ENCODE data around the gene SIAH1.

SIAH1 gene

DNA sequence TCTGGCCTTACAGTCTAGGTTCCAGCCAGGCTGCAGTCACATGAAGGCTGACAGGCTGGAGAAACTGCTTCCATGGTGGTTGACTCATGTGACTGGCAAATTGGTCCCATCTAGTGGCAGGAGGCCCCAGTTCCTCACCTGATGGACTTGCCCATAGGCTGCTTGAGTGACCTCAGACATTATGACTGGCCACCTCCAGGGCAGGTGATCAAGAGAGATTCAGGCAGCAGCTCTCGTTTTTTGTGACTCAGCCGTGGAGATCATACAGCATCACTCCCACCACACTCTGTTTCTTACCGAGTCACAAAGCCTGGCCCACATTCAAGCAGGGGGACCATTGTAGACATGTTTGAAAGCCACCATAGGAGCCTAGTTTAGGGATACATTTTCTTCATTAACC lies 34.5 kb downstream of the SIAH1 start:
- no peak overlapping the region for H3K4me3 ChIP-seq (ENCODE audit: low read length)
- TF ChIP-seq ZNF274 (IDR thresholded peaks at IDR 0.05; ENCODE audit: low read depth, low read length) = no peak

DNA sequence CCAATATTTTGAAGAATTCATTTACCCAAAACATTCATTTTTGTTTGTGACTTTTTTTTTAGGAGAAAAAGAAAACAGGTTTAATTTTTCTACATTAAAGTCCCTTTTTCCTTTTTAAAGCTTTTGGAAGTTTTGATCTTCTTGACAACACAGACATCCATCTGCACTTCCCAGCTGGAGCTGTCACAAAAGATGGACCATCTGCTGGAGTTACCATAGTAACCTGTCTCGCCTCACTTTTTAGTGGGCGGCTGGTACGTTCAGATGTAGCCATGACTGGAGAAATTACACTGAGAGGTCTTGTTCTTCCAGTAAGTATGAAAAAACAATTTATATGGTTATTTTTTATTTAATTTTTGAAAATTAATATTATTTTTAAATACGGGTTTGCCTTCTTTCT lies 37.2 kb downstream of the SIAH1 start:
- no peak for TF ChIP-seq ZNF274 (IDR thresholded peaks at IDR 0.05; ENCODE audit: low read depth, low read length)
- H3K4me3 ChIP-seq (ENCODE audit: low read length) = no peak overlapping the region

DNA sequence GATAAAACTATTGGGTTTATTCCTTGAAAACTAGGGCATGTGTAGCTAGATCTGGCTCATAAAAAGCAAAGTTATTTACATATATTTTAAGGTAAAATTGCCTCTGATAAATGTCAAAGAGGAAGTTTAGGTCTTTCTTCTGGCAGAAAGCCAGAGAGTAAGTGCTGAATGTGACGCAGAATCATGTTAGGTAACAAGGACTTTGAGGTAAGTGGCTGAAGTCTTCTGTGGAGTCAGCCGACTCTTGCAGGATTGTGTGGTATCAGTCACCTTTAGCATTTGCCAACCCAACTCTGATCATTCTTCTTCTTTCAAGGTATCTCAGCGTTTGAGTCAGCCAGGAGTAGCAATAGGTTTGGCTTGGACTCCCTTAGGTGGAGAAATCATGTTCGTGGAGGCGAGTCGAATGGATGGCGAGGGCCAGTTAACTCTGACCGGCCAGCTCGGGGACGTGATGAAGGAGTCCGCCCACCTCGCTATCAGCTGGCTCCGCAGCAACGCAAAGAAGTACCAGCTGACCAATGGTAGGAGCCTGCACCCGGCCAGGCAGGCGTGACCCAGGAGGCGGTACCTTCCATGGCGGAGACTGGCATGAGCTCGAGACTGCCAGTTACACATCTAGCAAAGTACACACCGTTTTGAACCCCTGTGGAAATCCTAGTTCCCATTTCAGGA lies 37.9 kb downstream of the SIAH1 start:
- TF ChIP-seq ZNF274 (IDR thresholded peaks at IDR 0.05; ENCODE audit: low read depth, low read length) = no peak

DNA sequence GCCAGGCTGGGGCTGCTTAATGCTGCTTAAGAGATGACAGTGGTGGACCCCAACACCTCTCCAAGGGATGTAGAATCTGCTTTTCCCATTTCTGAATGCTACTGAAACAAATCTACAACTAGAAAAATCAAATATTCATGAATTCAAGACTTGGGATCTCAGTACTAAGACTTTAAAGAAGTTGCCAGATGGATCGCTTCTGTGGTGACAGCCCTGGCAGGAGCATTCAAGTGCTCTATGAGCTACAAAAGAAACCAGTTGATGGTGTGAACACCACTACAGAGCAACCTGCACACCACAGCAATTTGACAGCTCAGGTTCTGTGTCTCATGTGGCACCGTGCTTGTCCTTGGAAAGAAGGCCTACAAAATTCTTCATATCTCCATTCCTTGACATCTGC lies 42.6 kb downstream of the SIAH1 start:
- no peak for TF ChIP-seq ZNF274 (IDR thresholded peaks at IDR 0.05; ENCODE audit: low read depth, low read length)
- H3K4me3 ChIP-seq (ENCODE audit: low read length) = no peak overlapping the region

More for the DNA sequence above, 37.9 kb downstream of the SIAH1 start:
- H3K4me3 ChIP-seq (ENCODE audit: low read length) = no peak overlapping the region

DNA sequence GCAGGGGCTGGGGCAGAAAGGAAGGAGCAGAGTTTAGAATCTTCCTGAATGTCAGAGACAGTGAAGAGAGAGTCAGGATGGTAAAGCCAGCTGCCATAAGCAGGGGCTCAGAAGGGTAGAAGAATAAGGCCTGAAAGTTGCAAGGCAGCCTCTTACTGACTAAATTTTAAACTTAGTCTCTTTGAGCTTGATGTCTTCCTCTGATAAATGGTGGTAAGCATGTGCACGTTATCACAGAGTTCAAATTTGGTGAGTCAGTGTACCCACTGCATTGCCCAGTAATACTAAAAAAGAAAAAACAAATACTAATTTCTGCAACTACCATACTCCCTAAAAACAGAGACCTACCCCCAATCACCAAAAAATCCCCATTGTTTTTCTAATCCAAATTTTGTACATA lies 45.2 kb downstream of the SIAH1 start:
- TF ChIP-seq ZNF274 (IDR thresholded peaks at IDR 0.05; ENCODE audit: low read depth, low read length) = no peak

GRCh38 chr16:48335961-48336360 lies 49.3 kb downstream of the SIAH1 start:
- no peak for TF ChIP-seq ZNF274 (IDR thresholded peaks at IDR 0.05; ENCODE audit: low read depth, low read length)

More for the DNA sequence above, 45.2 kb downstream of the SIAH1 start:
- no peak overlapping the region for H3K4me3 ChIP-seq (ENCODE audit: low read length)

DNA sequence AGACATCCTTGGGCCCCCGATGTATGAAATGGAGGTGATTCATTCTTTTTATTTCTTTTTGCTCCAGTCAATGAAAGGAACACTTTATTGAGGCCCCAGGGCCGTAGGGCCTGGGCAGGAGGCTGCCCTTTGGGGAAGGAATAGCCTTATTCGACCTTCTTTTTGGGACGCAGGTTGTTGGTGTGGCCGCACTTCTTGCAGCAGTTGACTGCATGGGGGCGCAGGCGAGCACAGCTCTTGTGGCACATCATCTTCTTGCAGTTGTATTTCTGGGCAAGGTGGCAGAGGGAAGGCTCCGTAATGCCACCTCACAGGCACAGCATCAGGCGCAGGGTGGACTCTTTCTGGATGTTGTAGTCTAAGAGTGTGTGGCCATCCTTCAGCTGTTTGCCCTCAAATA lies 50.9 kb downstream of the SIAH1 start:
- H3K4me3 ChIP-seq (ENCODE audit: low read length) = no peak overlapping the region
- TF ChIP-seq ZNF274 (IDR thresholded peaks at IDR 0.05; ENCODE audit: low read depth, low read length) = no peak

More at GRCh38 chr16:48335961-48336360, 49.3 kb downstream of the SIAH1 start:
- H3K4me3 ChIP-seq (ENCODE audit: low read length) = no peak overlapping the region

GRCh38 chr16:48332978-48333377 lies 52.2 kb downstream of the SIAH1 start:
- TF ChIP-seq ZNF274 (IDR thresholded peaks at IDR 0.05; ENCODE audit: low read depth, low read length) = no peak
- no peak overlapping the region for H3K4me3 ChIP-seq (ENCODE audit: low read length)

GRCh38 chr16:48330841-48331192 lies 54.4 kb downstream of the SIAH1 start:
- no peak overlapping the region for H3K4me3 ChIP-seq (ENCODE audit: low read length)
- no peak for TF ChIP-seq ZNF274 (IDR thresholded peaks at IDR 0.05; ENCODE audit: low read depth, low read length)

- H3K4me3 ChIP-seq (ENCODE audit: low read length) = no peak overlapping the region
- TF ChIP-seq ZNF274 (IDR thresholded peaks at IDR 0.05; ENCODE audit: low read depth, low read length) = no peak
Observed at GRCh38 chr16:48330189-48330840, 54.9 kb downstream of the SIAH1 start.

GRCh38 chr16:48329138-48329537 lies 56.1 kb downstream of the SIAH1 start:
- H3K4me3 ChIP-seq (ENCODE audit: low read length) = no peak overlapping the region

DNA sequence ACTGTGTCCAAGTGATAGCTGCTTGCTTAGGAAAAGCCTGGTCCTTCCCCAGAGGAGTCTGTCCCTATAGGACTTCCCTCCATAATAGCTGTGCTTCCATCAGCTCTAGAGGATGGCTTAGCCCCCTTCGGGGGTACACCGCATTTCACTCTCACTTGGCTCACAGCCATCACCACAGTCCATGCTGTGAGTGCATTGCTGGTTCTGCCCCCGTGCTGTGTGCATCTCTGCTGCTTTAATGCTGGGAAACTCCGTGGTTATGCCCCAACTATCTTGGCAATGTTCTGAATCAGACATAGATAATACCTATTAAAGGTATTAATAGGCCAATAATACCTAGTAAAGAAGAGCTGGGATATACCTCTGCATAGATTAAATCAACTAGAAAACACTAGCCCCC lies 58.3 kb downstream of the SIAH1 start:
- TF ChIP-seq ZNF274 (IDR thresholded peaks at IDR 0.05; ENCODE audit: low read depth, low read length) = no peak
- no peak overlapping the region for H3K4me3 ChIP-seq (ENCODE audit: low read length)

More at GRCh38 chr16:48329138-48329537, 56.1 kb downstream of the SIAH1 start:
- TF ChIP-seq ZNF274 (IDR thresholded peaks at IDR 0.05; ENCODE audit: low read depth, low read length) = no peak

GRCh38 chr16:48323783-48324775 lies 61.1 kb downstream of the SIAH1 start:
- no peak overlapping the region for H3K4me3 ChIP-seq (ENCODE audit: low read length)

DNA sequence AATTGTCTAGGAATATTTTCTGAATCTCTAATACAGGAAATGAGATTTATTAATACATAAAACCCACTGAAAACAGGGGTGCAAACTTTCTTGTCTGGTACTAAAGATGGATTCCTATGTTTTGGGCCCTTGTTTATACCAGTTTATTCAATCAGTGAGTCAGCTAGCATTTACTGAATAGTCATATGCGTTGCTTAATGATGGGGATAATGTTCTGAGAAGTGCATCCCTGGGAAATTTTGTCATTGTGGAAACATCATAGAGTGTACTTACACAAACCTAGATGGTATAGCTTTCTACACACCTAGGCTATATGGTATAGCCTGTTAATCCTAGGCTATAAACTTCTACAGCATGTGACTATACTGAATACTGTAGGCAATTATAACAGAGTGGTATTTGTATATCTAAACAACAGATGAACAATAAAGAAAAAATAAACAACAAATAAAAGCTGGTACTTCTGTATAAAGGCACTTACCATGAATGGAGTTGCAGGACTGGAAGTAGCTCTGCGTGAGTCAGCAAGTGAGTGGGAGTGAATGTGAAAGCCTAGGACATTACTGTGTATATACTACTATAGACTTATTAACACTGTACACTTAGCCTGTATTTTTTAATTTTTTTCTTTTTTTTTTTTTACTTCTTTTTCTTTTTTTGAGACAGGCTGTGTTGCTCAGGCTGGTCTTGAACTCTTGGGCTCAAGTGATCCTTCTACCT lies 63.7 kb downstream of the SIAH1 start:
- H3K4me3 ChIP-seq (ENCODE audit: low read length) = no peak overlapping the region
- no peak for TF ChIP-seq ZNF274 (IDR thresholded peaks at IDR 0.05; ENCODE audit: low read depth, low read length)

More at GRCh38 chr16:48323783-48324775, 61.1 kb downstream of the SIAH1 start:
- TF ChIP-seq ZNF274 (IDR thresholded peaks at IDR 0.05; ENCODE audit: low read depth, low read length) = no peak

Measured in GM08714 (cell line).